K562 (cell line): Measurements from ENCODE around the gene PRRC2A. TPM values are rescaled to one million over a fixed set of nuclear protein-coding genes. Genes with fewer than 3 reads are reported as not detected.

ENCODE experiments used
- FOXK1 ChIP-seq: sonication (generic); formaldehyde crosslinking; IDR thresholded peaks from 2 replicates; pipeline ENCODE4 v1.8.0; 2022; ENCODE audit warnings: missing genetic modification reagents, mild to moderate bottlenecking, borderline replicate concordance
- FOXK2 ChIP-seq, 2 experiments: fragments of 450-650 bp; IDR thresholded peaks in 1 of 2; conservative IDR thresholded peaks in 1 of 2; 2 replicates each; pipeline ENCODE4 v1.6.1; 2016; ENCODE audit warnings: low read depth in 2 of 2, mild to moderate bottlenecking in 1 of 2
- GTF2A2 ChIP-seq: IDR thresholded peaks from 2 replicates; pipeline ENCODE4 v1.6.1; 2016; ENCODE audit warnings: mild to moderate bottlenecking, missing genetic modification characterization, missing compliant biosample characterization
- HMG20A ChIP-seq: fragments of 450-650 bp; formaldehyde crosslinking; conservative IDR thresholded peaks from 2 replicates; pipeline ENCODE4 v1.4.0; 2020; ENCODE audit warnings: mild to moderate bottlenecking, mixed read lengths
- MCM7 ChIP-seq, 2 experiments: fragments of 450-650 bp; IDR thresholded peaks; 2 replicates each; pipeline ENCODE4 v1.6.1; 2016 to 2018
- MYC ChIP-seq, 2 experiments: fragments of 250-450 bp in 1 of 2; sonication (Bioruptor Pico) in 1 of 2; IDR thresholded peaks; 2 replicates each; pipeline versions ENCODE4 v1.5.1 to v1.6.1; 2012 to 2021; ENCODE audit warnings: low read depth in 2 of 2, borderline replicate concordance in 1 of 2, improper control_type of control experiment in 1 of 2, low read length in 1 of 2, mild to moderate bottlenecking in 1 of 2, moderate library complexity in 1 of 2
- NCOA1 ChIP-seq: fragments of 450-650 bp; IDR thresholded peaks from 2 replicates; pipeline ENCODE4 v1.6.1; 2016; ENCODE audit warnings: low read depth
- NR2C1 ChIP-seq, 2 experiments: fragments of 450-650 bp; IDR thresholded peaks; 2 replicates each; pipeline ENCODE4 v1.6.1; 2017; ENCODE audit warnings: mild to moderate bottlenecking in 2 of 2, antibody characterized with exemption in 1 of 2, inconsistent platforms in 1 of 2, missing compliant biosample characterization in 1 of 2, missing genetic modification characterization in 1 of 2
- NR4A1 ChIP-seq, 2 experiments: fragments of 250-450 bp in 1 of 2; fragments of 450-650 bp in 1 of 2; sonication (Bioruptor Pico) in 1 of 2; IDR thresholded peaks; 2 replicates each; pipeline versions ENCODE4 v1.4.0 to v1.6.1; 2016 to 2020; ENCODE audit warnings: mild to moderate bottlenecking in 2 of 2, missing compliant biosample characterization in 1 of 2, missing genetic modification characterization in 1 of 2, moderate library complexity in 1 of 2
- PYGO2 ChIP-seq: fragments of 450-650 bp; IDR thresholded peaks from 2 replicates; pipeline ENCODE4 v1.6.1; 2016; ENCODE audit warnings: mild to moderate bottlenecking, missing genetic modification characterization, moderate library complexity, missing compliant biosample characterization
- TBP ChIP-seq: optimal IDR thresholded peaks from 2 replicates; pipeline ENCODE3; 2011; ENCODE audit warnings: low read depth, low read length, improper control_type of control experiment
- TCF7 ChIP-seq: sonication (generic); IDR thresholded peaks from 2 replicates; pipeline ENCODE4 v1.6.1; 2016; ENCODE audit warnings: antibody characterized with exemption, borderline replicate concordance
- TEAD1 ChIP-seq, 2 experiments: fragments of 450-650 bp in 1 of 2; sonication (generic) in 1 of 2; formaldehyde crosslinking; IDR thresholded peaks; 2 replicates each; pipeline versions ENCODE4 v1.4.0 to v1.8.0; 2020 to 2022; ENCODE audit warnings: mild to moderate bottlenecking in 2 of 2, missing genetic modification reagents in 1 of 2
- YY1 ChIP-seq, 3 experiments: IDR thresholded peaks; 2 replicates each; pipeline ENCODE4 v1.6.1; 2011; ENCODE audit warnings: low read length in 2 of 3, mild to moderate bottlenecking in 2 of 3, moderate library complexity in 2 of 3, borderline replicate concordance in 1 of 3, control low read depth in 1 of 3, low read depth in 1 of 3; ENCODE audit not compliant: insufficient read depth in 3 of 3, insufficient replicate concordance in 2 of 3, control insufficient read depth in 1 of 3, insufficient read length in 1 of 3; ENCODE audit errors: extremely low read depth in 1 of 3
- ZNF232 ChIP-seq: sonication (generic); formaldehyde crosslinking; IDR thresholded peaks from 2 replicates; pipeline ENCODE4 v1.8.0; 2022; ENCODE audit warnings: mild to moderate bottlenecking, missing genetic modification reagents
- ZNF384 ChIP-seq: IDR thresholded peaks from 2 replicates; pipeline ENCODE4 v1.6.1; 2012; ENCODE audit warnings: low read depth, low read length, improper control_type of control experiment
- ZNF778 ChIP-seq: fragments of 450-650 bp; formaldehyde crosslinking; IDR thresholded peaks from 2 replicates; pipeline ENCODE4 v1.4.0; 2020; ENCODE audit warnings: mild to moderate bottlenecking, moderate library complexity
- polyA plus RNA-seq, 8 experiments: library from polyadenylated mRNA; depleted of rRNA in 4 of 8; stranded (reverse) in 5 of 8; unstranded in 3 of 8; fragments of >200 nt; fragmentation: Nextera tagmentation in 2 of 8; fragmentation: Illumina TruSeq in 1 of 8; extraction: Ambion mirVana in 2 of 8; extraction: Trizol in 1 of 8; gene quantifications; 2 replicates each; pipeline versions ENCODE4 v1.2.1 to v1.2.3, GENCODE V29; 2011 to 2014; ENCODE audit warnings: inconsistent platforms in 1 of 8, missing spikeins in 1 of 8
- total RNA-seq, 7 experiments: library from RNA; depleted of rRNA in 6 of 7; stranded (reverse); fragments of >200 nt in 6 of 7; fragmentation: Illumina TruSeq in 2 of 7; extraction: Trizol in 2 of 7; gene quantifications; 2 replicates each; pipeline versions ENCODE4 v1.2.1 to v1.2.3, GENCODE V29; 2011 to 2021; ENCODE audit warnings: low replicate concordance in 1 of 7
- TF ChIP-seq, protein P1 (sequence below): fragments of 250-450 bp; sonication (Bioruptor Pico); IDR thresholded peaks from 2 replicates; pipeline ENCODE4 v1.8.0; 2021; ENCODE audit warnings: borderline replicate concordance, mild to moderate bottlenecking, moderate library complexity; ENCODE audit not compliant: poor library complexity, severe bottlenecking
- TF ChIP-seq, protein P2 (sequence below): fragments of 450-650 bp; IDR thresholded peaks from 2 replicates; pipeline ENCODE4 v1.6.1; 2016; ENCODE audit warnings: antibody characterized with exemption
- TF ChIP-seq, protein P3 (sequence below): fragments of 450-650 bp; formaldehyde crosslinking; conservative IDR thresholded peaks from 2 replicates; pipeline ENCODE4 v1.4.0; 2022; ENCODE audit warnings: mild to moderate bottlenecking, missing genetic modification characterization
- TF ChIP-seq, protein P4 (sequence below): fragments of 450-650 bp; IDR thresholded peaks from 2 replicates; pipeline ENCODE4 v1.6.1; 2016

PRRC2A gene
- total and polyA plus RNA-seq, 9 of the 15 experiments (the other 6 are each of a cell fraction or from before 2014, with no cell fraction given): 1.0 to 332 (median 63.0) TPM

DNA sequence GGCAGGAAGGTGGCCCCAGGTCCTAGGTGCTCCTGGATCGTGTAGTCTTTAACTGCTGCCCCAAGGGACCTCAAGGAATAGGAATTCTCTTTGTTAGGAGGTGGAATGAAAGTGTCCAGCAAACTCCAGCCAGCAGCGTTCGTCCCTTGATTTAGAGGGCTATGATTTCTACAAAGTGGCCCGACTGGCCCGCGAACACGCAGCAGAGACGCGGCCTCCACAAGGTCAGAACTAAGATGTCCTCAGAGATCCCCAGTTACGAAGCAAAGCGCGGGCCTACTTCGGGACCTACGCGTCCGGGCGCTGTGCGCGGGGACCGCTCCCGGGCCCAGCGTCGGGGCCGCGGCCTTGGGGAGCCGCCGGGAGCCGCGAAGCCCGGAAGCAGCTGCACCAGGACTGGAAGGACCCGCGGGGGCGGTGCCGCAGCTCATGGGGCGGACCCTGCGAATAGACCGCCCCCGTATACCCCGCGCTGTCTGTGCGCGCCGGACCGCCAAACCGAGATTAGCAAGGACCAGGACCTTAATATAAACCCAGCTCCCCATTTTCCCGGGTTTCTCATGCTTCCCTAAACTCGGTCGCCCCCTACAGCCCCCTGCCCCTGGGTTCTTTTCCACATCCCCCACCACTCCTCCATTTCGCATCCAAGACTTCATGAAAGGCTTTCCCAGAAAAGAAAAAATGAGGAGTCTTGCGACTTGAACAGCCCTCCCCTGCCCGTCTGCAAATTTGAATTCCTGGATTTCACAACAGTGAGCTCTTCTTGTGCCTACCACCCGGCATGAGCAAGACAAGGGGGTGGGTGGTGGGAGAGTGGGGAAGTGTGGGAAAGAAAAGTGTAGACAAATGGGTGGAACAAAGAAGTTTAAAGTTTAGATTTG is 40.1 kb downstream of the PRRC2A start, which contains the start of gene C6orf47 (continued):
- TF ChIP-seq TBP: peak; percentile 89
- TF ChIP-seq PYGO2 (tag): no peak
- TF ChIP-seq, protein P1, sequence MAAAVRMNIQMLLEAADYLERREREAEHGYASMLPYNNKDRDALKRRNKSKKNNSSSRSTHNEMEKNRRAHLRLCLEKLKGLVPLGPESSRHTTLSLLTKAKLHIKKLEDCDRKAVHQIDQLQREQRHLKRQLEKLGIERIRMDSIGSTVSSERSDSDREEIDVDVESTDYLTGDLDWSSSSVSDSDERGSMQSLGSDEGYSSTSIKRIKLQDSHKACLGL (CRISPR knock-in tag): peak; percentile 45
- TF ChIP-seq TCF7: no peak
- TF ChIP-seq NR4A1 (CRISPR knock-in tag; IDR thresholded peaks at IDR 0.05): no peak; the same call in 1 of the 2 replicates
- no peak for TF ChIP-seq NR4A1 (tag; IDR thresholded peaks at IDR 0.05)
- TF ChIP-seq ZNF384: 0 out of 2 replicates have a peak, but pooled peaks have one; percentile 5
- TF ChIP-seq, protein P2, sequence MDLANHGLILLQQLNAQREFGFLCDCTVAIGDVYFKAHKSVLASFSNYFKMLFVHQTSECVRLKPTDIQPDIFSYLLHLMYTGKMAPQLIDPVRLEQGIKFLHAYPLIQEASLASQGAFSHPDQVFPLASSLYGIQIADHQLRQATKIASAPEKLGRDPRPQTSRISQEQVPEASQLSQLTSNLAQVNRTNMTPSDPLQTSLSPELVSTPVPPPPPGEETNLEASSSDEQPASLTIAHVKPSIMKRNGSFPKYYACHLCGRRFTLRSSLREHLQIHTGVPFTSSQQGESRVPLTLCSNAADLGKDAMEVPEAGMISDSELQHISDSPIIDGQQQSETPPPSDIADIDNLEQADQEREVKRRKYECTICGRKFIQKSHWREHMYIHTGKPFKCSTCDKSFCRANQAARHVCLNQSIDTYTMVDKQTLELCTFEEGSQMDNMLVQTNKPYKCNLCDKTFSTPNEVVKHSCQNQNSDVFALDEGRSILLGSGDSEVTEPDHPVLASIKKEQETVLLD: peak; percentile 75
- TF ChIP-seq TEAD1 (CRISPR knock-in tag; IDR thresholded peaks at IDR 0.05): peak; percentile 3 to 75; a peak in 2 of 4 replicates
- TF ChIP-seq, protein P3, sequence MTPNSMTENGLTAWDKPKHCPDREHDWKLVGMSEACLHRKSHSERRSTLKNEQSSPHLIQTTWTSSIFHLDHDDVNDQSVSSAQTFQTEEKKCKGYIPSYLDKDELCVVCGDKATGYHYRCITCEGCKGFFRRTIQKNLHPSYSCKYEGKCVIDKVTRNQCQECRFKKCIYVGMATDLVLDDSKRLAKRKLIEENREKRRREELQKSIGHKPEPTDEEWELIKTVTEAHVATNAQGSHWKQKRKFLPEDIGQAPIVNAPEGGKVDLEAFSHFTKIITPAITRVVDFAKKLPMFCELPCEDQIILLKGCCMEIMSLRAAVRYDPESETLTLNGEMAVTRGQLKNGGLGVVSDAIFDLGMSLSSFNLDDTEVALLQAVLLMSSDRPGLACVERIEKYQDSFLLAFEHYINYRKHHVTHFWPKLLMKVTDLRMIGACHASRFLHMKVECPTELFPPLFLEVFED: peak; percentile 87; the same call in 1 of the 2 replicates
- no peak for TF ChIP-seq ZNF232 (CRISPR knock-in tag)
- TF ChIP-seq, protein P4, sequence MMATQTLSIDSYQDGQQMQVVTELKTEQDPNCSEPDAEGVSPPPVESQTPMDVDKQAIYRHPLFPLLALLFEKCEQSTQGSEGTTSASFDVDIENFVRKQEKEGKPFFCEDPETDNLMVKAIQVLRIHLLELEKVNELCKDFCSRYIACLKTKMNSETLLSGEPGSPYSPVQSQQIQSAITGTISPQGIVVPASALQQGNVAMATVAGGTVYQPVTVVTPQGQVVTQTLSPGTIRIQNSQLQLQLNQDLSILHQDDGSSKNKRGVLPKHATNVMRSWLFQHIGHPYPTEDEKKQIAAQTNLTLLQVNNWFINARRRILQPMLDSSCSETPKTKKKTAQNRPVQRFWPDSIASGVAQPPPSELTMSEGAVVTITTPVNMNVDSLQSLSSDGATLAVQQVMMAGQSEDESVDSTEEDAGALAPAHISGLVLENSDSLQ: no peak
- TF ChIP-seq FOXK2 (conservative IDR thresholded peaks at IDR 0.05 in 1 of 2, IDR thresholded peaks at IDR 0.05 in 1 of 2; ENCODE audit: low read depth in 2 of 2): 0 out of 4 replicates have a peak, but pooled peaks of 1 of the 2 experiments have one; percentile 8
- no peak for TF ChIP-seq FOXK1 (CRISPR knock-in tag)
- 0 out of 2 replicates have a peak, but pooled peaks have one; percentile 49 for TF ChIP-seq GTF2A2 (tag)
- TF ChIP-seq MCM7 (IDR thresholded peaks at IDR 0.05): no peak
- TF ChIP-seq NR2C1 (IDR thresholded peaks at IDR 0.05): no peak
- peak; percentile 42; the same call in 1 of the 2 replicates for TF ChIP-seq NR2C1 (tag; IDR thresholded peaks at IDR 0.05)
- TF ChIP-seq HMG20A (CRISPR knock-in tag): no peak; the same call in 1 of the 2 replicates
- TF ChIP-seq MYC (IDR thresholded peaks at IDR 0.05; ENCODE audit: low read depth, low read length): peak; percentile 68
- TF ChIP-seq MYC (CRISPR knock-in tag; IDR thresholded peaks at IDR 0.05; ENCODE audit: borderline replicate concordance, low read depth): peak; percentile 57
- TF ChIP-seq NCOA1: no peak
- TF ChIP-seq ZNF778: no peak
- peak in 2 of 3 experiments; percentile 80 to 85 for TF ChIP-seq YY1 (IDR thresholded peaks at IDR 0.05; ENCODE audit: borderline replicate concordance in 1 of 3, control insufficient read depth in 1 of 3, extremely low read depth in 1 of 3, insufficient read depth in 3 of 3, insufficient read length in 1 of 3, insufficient replicate concordance in 2 of 3, low read depth in 1 of 3, low read length in 2 of 3)
